ENCODE measurements around the gene PIP5K1C.
"Not testable (repeated sequence)": the region's sequence is repeated elsewhere in the genome, so short reads cannot be mapped to it uniquely, and the experiment has no call there.

PIP5K1C gene

GRCh38 chr19:3632739-3633558, 67.3 kb downstream of the PIP5K1C start:
- in situ Hi-C loops (cut with MboI; ENCODE audit: low sequenced_read_pairs), result no loop called here

- in situ Hi-C loops (cut with MboI; ENCODE audit: low sequenced_read_pairs), result no loop called here
These were observed 68.2 kb downstream of the PIP5K1C start for GRCh38 chr19:3632098-3632497.

GRCh38 chr19:3631053-3631861, 69.0 kb downstream of the PIP5K1C start:
- in situ Hi-C loops (cut with MboI; ENCODE audit: low sequenced_read_pairs), result no loop called here

- in situ Hi-C loops (cut with MboI; ENCODE audit: low sequenced_read_pairs), result not testable (repeated sequence)
These were observed 71.5 kb downstream of the PIP5K1C start for GRCh38 chr19:3628766-3629165.

- in situ Hi-C loops (cut with MboI; ENCODE audit: low sequenced_read_pairs), result no loop called here
These were observed 72.9 kb downstream of the PIP5K1C start for GRCh38 chr19:3627351-3627723.

- in situ Hi-C loops (cut with MboI; ENCODE audit: low sequenced_read_pairs), result no loop called here
These were observed 73.6 kb downstream of the PIP5K1C start, which contains the start of gene CACTIN for GRCh38 chr19:3626473-3627350. TSS of gene CACTIN (minus strand) at chr19:3626790. CDS start at chr19:3626762, 28 bp downstream.

- in situ Hi-C loops (cut with MboI; ENCODE audit: low sequenced_read_pairs), result no loop called here
These were observed 74.2 kb downstream of the PIP5K1C start for GRCh38 chr19:3625996-3626472.

GRCh38 chr19:3623716-3624115, 76.6 kb downstream of the PIP5K1C start:
- in situ Hi-C loops (cut with MboI; ENCODE audit: low sequenced_read_pairs), result no loop called here

- in situ Hi-C loops (cut with MboI; ENCODE audit: low sequenced_read_pairs), result no loop called here
These were observed 78.0 kb downstream of the PIP5K1C start for GRCh38 chr19:3622224-3622623.

GRCh38 chr19:3621689-3622088, 78.6 kb downstream of the PIP5K1C start:
- in situ Hi-C loops (cut with MboI; ENCODE audit: low sequenced_read_pairs), result no loop called here

- in situ Hi-C loops (cut with MboI; ENCODE audit: low sequenced_read_pairs), result no loop called here
These were observed 79.3 kb downstream of the PIP5K1C start for GRCh38 chr19:3620817-3621547.

- in situ Hi-C loops (cut with MboI; ENCODE audit: low sequenced_read_pairs), result no loop called here
These were observed 80.0 kb downstream of the PIP5K1C start for GRCh38 chr19:3620145-3620816.

GRCh38 chr19:3619631-3620012, 80.6 kb downstream of the PIP5K1C start:
- in situ Hi-C loops (cut with MboI; ENCODE audit: low sequenced_read_pairs), result no loop called here

GRCh38 chr19:3618811-3619630, 81.2 kb downstream of the PIP5K1C start:
- in situ Hi-C loops (cut with MboI; ENCODE audit: low sequenced_read_pairs), result no loop called here

- in situ Hi-C loops (cut with MboI; ENCODE audit: low sequenced_read_pairs), result no loop called here
These were observed 82.0 kb downstream of the PIP5K1C start for GRCh38 chr19:3618144-3618810.

- in situ Hi-C loops (cut with MboI; ENCODE audit: low sequenced_read_pairs), result no loop called here
These were observed 82.8 kb downstream of the PIP5K1C start for GRCh38 chr19:3617463-3617862.

GRCh38 chr19:3615524-3616135, 84.6 kb downstream of the PIP5K1C start:
- in situ Hi-C loops (cut with MboI; ENCODE audit: low sequenced_read_pairs), result no loop called here

Data from HL-60/S4 (cell line).